Tibial nerve (tissue), 3 donors: ENCODE data around the gene FAM3B.

Source experiments
- POLR2A ChIP-seq, 2 donors: fragments of 450-650 bp; IDR thresholded peaks; one replicate each; pipeline ENCODE4 v1.6.1; 2017; ENCODE audit warnings: antibody characterized with exemption in 2 of 2, mild to moderate bottlenecking in 2 of 2, moderate library complexity in 2 of 2
- TF ChIP-seq, protein P1 (sequence below), 5 experiments: fragments of 200-600 bp in 3 of 5; fragments of 450-650 bp in 2 of 5; sonication (generic) in 3 of 5; IDR thresholded peaks; one replicate each; pipeline ENCODE4 v1.5.1; 2016 to 2019; ENCODE audit warnings: antibody characterized with exemption in 5 of 5, mild to moderate bottlenecking in 3 of 5, moderate library complexity in 2 of 5

- TF ChIP-seq, protein P1, sequence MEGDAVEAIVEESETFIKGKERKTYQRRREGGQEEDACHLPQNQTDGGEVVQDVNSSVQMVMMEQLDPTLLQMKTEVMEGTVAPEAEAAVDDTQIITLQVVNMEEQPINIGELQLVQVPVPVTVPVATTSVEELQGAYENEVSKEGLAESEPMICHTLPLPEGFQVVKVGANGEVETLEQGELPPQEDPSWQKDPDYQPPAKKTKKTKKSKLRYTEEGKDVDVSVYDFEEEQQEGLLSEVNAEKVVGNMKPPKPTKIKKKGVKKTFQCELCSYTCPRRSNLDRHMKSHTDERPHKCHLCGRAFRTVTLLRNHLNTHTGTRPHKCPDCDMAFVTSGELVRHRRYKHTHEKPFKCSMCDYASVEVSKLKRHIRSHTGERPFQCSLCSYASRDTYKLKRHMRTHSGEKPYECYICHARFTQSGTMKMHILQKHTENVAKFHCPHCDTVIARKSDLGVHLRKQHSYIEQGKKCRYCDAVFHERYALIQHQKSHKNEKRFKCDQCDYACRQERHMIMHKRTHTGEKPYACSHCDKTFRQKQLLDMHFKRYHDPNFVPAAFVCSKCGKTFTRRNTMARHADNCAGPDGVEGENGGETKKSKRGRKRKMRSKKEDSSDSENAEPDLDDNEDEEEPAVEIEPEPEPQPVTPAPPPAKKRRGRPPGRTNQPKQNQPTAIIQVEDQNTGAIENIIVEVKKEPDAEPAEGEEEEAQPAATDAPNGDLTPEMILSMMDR (IDR thresholded peaks at IDR 0.05), result no peak
- TF ChIP-seq POLR2A (IDR thresholded peaks at IDR 0.05), result no peak
Measured at GRCh38 chr21:41304068-41304720, 12.4 kb upstream of the FAM3B start.
